ENCODE data around the gene SLC1A3.

GRCh38 chr5:36637516-36637915 lies 31.1 kb downstream of the SLC1A3 start:
- TF ChIP-seq FOXM1 (IDR thresholded peaks at IDR 0.05; ENCODE audit: borderline replicate concordance) (no peak), SUZ12 (IDR thresholded peaks at IDR 0.05) (no peak)
